Neural cell (in vitro differentiated cells): ENCODE data around the gene FERMT2. TPM values are rescaled to one million over a fixed set of nuclear protein-coding genes. Genes with fewer than 3 reads are reported as not detected.

Source experiments
- H2AFZ ChIP-seq: fragments of 200-600, 300-800 bp; sonication (generic), shearing (Covaris generic); 2 replicates; pipeline ENCODE4 v1.6.0; 2014; ENCODE audit warnings: low read depth, mild to moderate bottlenecking, antibody characterized with exemption, low read length, moderate library complexity
- H3F3A ChIP-seq: fragments of 200-600 bp; shearing (Covaris generic); 2 replicates; pipeline ENCODE4 v1.6.1; 2016; ENCODE audit warnings: mild to moderate bottlenecking, moderate library complexity, mixed read lengths, antibody characterized with exemption, low read length; ENCODE audit not compliant: insufficient read depth, poor library complexity, severe bottlenecking
- H3K27ac ChIP-seq: fragments of 200-600, 300-800 bp; sonication (generic), shearing (Covaris generic); 2 replicates; pipeline ENCODE4 v1.5.1; 2014; ENCODE audit warnings: mild to moderate bottlenecking, low read length, moderate library complexity
- H3K27me3 ChIP-seq: fragments of 300-800, 200-600 bp; sonication (generic), shearing (Covaris generic); 2 replicates; pipeline ENCODE4 v1.6.0; 2014; ENCODE audit warnings: mild to moderate bottlenecking, low read depth, low read length, moderate library complexity; ENCODE audit not compliant: insufficient read depth
- H3K36me3 ChIP-seq: fragments of 300-800, 200-600 bp; sonication (generic), shearing (Covaris generic); 2 replicates; pipeline ENCODE4 v1.5.1; 2014; ENCODE audit warnings: mild to moderate bottlenecking, antibody characterized with exemption, low read length, moderate library complexity; ENCODE audit not compliant: insufficient read depth
- H3K4me2 ChIP-seq: fragments of 300-800, 200-600 bp; sonication (generic), shearing (Covaris generic); 2 replicates; pipeline ENCODE4 v1.6.0; 2014; ENCODE audit warnings: mild to moderate bottlenecking, low read length
- H3K4me3 ChIP-seq: fragments of 300-800, 200-600 bp; sonication (generic), shearing (Covaris generic); 2 replicates; pipeline ENCODE4 v1.5.1; 2014; ENCODE audit warnings: mild to moderate bottlenecking, low read length, moderate library complexity
- H3K79me2 ChIP-seq: fragments of 200-600 bp; shearing (Covaris generic); replicated peaks from 2 replicates; pipeline ENCODE4 v1.6.0; 2014; ENCODE audit warnings: mild to moderate bottlenecking, low read length, moderate library complexity; ENCODE audit not compliant: insufficient read depth
- H3K9ac ChIP-seq: fragments of 300-800, 200-600 bp; sonication (generic), shearing (Covaris generic); 2 replicates; pipeline ENCODE4 v1.6.1; 2016; ENCODE audit warnings: mild to moderate bottlenecking, low read length, mixed read lengths
- H3K9me2 ChIP-seq: fragments of 200-600 bp; shearing (Covaris generic); 2 replicates; pipeline ENCODE4 v1.6.1; 2016; ENCODE audit warnings: mild to moderate bottlenecking, low read length, mixed read lengths; ENCODE audit not compliant: insufficient read depth
- H3K9me3 ChIP-seq: fragments of 200-600, 300-800 bp; sonication (generic), shearing (Covaris generic); 2 replicates; pipeline ENCODE4 v1.6.1; 2016; ENCODE audit warnings: mild to moderate bottlenecking, mixed run types, low read length, moderate library complexity, mixed read lengths
- H4K20me1 ChIP-seq: fragments of 200-600 bp; shearing (Covaris generic); 2 replicates; pipeline ENCODE4 v1.6.1; 2016; ENCODE audit warnings: mild to moderate bottlenecking, mixed run types; ENCODE audit not compliant: insufficient read depth
- EP300 ChIP-seq: fragments of 450-650 bp; conservative IDR thresholded peaks from 2 replicates; pipeline ENCODE4 v1.6.1; 2014; ENCODE audit warnings: antibody characterized with exemption, mild to moderate bottlenecking, moderate library complexity; ENCODE audit not compliant: poor library complexity, severe bottlenecking
- EZH2 ChIP-seq: fragments of 200-600, 300-800 bp; shearing (Covaris generic), sonication (generic); IDR thresholded peaks from 2 replicates; pipeline ENCODE4 v1.6.1; 2014; ENCODE audit warnings: antibody characterized with exemption, low read length, borderline replicate concordance, mild to moderate bottlenecking; ENCODE audit not compliant: insufficient read depth, poor library complexity, severe bottlenecking
- RAD21 ChIP-seq: fragments of 450-650 bp; conservative IDR thresholded peaks from 2 replicates; pipeline ENCODE4 v1.6.1; 2014; ENCODE audit warnings: antibody characterized with exemption, mild to moderate bottlenecking, moderate library complexity
- REST ChIP-seq: IDR thresholded peaks from 2 replicates; pipeline ENCODE4 v1.6.1; 2012; ENCODE audit warnings: borderline replicate concordance
- SMC3 ChIP-seq: fragments of 450-650 bp; conservative IDR thresholded peaks from 2 replicates; pipeline ENCODE4 v1.6.1; 2014; ENCODE audit warnings: antibody characterized with exemption, mild to moderate bottlenecking, moderate library complexity; ENCODE audit not compliant: poor library complexity
- polyA plus RNA-seq: library from polyadenylated mRNA; depleted of rRNA; stranded (reverse); fragments of >200 nt; gene quantifications from 2 replicates; pipeline ENCODE4 v1.2.3, GENCODE V29; 2014
- TF ChIP-seq, protein P1 (sequence below): fragments of 450-650 bp; IDR thresholded peaks from 2 replicates; pipeline ENCODE4 v1.5.1; 2014; ENCODE audit warnings: antibody characterized with exemption, mild to moderate bottlenecking, moderate library complexity; ENCODE audit not compliant: poor library complexity, severe bottlenecking

The FERMT2 gene
- polyA plus RNA-seq, 1 donor from 2014 or later = 59.6 TPM

DNA sequence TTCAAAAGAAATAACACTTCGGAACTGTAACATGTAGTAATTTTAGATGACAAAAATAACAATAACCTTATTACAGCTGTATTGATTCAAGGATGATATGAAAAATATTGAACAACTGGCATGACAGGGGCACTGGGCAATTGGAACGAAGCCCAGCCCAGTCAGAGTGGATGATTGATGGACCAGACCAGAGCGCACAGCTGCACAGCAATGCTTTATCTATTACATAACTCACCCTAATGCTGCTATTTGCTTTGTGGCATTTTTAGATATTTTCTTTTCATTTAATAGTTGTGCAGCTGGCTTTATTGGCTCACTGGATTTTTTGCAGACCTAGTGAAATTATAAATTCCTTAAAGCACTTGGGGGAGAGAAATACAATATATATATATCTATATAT is 26.9 kb upstream of the FERMT2 start:
- H3K27ac ChIP-seq = no peak overlapping the region
- H3K4me2 ChIP-seq = no peak overlapping the region
- H3F3A ChIP-seq = no peaks in the 10 kb centered on the region
- H3K27me3 ChIP-seq = no peaks in the 10 kb centered on the region
- no peak overlapping the region for H3K9ac ChIP-seq
- no peaks in the 10 kb centered on the region for H3K79me2 ChIP-seq
- H3K36me3 ChIP-seq = no peaks in the 10 kb centered on the region
- no peak overlapping the region for H2AFZ ChIP-seq
- no peaks in the 10 kb centered on the region for H3K9me2 ChIP-seq
- H4K20me1 ChIP-seq = no peaks in the 10 kb centered on the region
- H3K4me3 ChIP-seq = no peak overlapping the region
- no peaks in the 10 kb centered on the region for H3K9me3 ChIP-seq
- TF ChIP-seq RAD21 (no peak), EZH2 (no peak), EP300 (no peak), REST (no peak), SMC3 (no peak)
- TF ChIP-seq, protein P1, sequence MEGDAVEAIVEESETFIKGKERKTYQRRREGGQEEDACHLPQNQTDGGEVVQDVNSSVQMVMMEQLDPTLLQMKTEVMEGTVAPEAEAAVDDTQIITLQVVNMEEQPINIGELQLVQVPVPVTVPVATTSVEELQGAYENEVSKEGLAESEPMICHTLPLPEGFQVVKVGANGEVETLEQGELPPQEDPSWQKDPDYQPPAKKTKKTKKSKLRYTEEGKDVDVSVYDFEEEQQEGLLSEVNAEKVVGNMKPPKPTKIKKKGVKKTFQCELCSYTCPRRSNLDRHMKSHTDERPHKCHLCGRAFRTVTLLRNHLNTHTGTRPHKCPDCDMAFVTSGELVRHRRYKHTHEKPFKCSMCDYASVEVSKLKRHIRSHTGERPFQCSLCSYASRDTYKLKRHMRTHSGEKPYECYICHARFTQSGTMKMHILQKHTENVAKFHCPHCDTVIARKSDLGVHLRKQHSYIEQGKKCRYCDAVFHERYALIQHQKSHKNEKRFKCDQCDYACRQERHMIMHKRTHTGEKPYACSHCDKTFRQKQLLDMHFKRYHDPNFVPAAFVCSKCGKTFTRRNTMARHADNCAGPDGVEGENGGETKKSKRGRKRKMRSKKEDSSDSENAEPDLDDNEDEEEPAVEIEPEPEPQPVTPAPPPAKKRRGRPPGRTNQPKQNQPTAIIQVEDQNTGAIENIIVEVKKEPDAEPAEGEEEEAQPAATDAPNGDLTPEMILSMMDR = no peak

GRCh38 chr14:52974406-52974805 is 23.6 kb upstream of the FERMT2 start:
- no peak overlapping the region for H3K4me2 ChIP-seq
- H3K4me3 ChIP-seq = no peak overlapping the region
- TF ChIP-seq REST = no peak
- H3K9me3 ChIP-seq = no peaks in the 10 kb centered on the region
- H3K9ac ChIP-seq = no peak overlapping the region
- no peaks in the 10 kb centered on the region for H3K36me3 ChIP-seq
- H3K79me2 ChIP-seq = no peaks in the 10 kb centered on the region
- no peaks in the 10 kb centered on the region for H3K27me3 ChIP-seq
- no peaks in the 10 kb centered on the region for H3K9me2 ChIP-seq
- no peak overlapping the region for H3K27ac ChIP-seq
- no peaks in the 10 kb centered on the region for H3F3A ChIP-seq
- H2AFZ ChIP-seq = no peak overlapping the region
- no peaks in the 10 kb centered on the region for H4K20me1 ChIP-seq
